ENCODE measurements around the gene KCTD13.

DNA sequence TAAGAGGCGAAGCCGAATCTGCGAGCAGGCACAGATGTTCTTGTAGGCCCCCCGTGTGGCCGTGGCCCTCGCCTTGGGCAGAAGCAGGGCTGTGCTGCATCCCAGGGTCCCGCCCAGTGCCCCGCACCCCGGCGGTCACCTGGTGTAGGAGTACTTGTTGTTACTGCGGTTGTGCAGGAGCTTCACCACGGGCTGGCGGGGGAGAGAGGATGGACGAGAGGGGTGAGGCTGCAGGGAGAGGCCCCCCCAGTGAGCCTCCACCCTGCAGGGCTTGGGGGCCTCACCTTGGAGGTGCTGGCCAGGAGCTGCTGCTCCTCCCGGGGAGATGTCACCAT is 14.4 kb downstream of the KCTD13 start:
- no peak for TF ChIP-seq POLR2AphosphoS2 (conservative IDR thresholded peaks at IDR 0.05; ENCODE audit: low read length)
- TF ChIP-seq NPAS2 (CRISPR knock-in tag; IDR thresholded peaks at IDR 0.05; ENCODE audit: borderline replicate concordance), result no peak
- no peak for TF ChIP-seq MYC (IDR thresholded peaks at IDR 0.05; ENCODE audit: borderline replicate concordance, low read length)
- TF ChIP-seq, protein P1, sequence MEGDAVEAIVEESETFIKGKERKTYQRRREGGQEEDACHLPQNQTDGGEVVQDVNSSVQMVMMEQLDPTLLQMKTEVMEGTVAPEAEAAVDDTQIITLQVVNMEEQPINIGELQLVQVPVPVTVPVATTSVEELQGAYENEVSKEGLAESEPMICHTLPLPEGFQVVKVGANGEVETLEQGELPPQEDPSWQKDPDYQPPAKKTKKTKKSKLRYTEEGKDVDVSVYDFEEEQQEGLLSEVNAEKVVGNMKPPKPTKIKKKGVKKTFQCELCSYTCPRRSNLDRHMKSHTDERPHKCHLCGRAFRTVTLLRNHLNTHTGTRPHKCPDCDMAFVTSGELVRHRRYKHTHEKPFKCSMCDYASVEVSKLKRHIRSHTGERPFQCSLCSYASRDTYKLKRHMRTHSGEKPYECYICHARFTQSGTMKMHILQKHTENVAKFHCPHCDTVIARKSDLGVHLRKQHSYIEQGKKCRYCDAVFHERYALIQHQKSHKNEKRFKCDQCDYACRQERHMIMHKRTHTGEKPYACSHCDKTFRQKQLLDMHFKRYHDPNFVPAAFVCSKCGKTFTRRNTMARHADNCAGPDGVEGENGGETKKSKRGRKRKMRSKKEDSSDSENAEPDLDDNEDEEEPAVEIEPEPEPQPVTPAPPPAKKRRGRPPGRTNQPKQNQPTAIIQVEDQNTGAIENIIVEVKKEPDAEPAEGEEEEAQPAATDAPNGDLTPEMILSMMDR (IDR thresholded peaks at IDR 0.05), result no peak
- TF ChIP-seq NFE2L2 (conservative IDR thresholded peaks at IDR 0.05; ENCODE audit: low read length), result no peak
- TF ChIP-seq RAD21 (conservative IDR thresholded peaks at IDR 0.05 in 1 of 2, IDR thresholded peaks at IDR 0.05 in 1 of 2), result no peak
- TF ChIP-seq JUN (IDR thresholded peaks at IDR 0.05), result no peak
- TF ChIP-seq EHMT2 (IDR thresholded peaks at IDR 0.05; ENCODE audit: low read depth), result no peak
- no peak for TF ChIP-seq POLR2A (IDR thresholded peaks at IDR 0.05; ENCODE audit: low read length)
- no peak for TF ChIP-seq NR3C1 (IDR thresholded peaks at IDR 0.05)
- no peak for TF ChIP-seq EP300 (IDR thresholded peaks at IDR 0.05)
- TF ChIP-seq, protein P2, sequence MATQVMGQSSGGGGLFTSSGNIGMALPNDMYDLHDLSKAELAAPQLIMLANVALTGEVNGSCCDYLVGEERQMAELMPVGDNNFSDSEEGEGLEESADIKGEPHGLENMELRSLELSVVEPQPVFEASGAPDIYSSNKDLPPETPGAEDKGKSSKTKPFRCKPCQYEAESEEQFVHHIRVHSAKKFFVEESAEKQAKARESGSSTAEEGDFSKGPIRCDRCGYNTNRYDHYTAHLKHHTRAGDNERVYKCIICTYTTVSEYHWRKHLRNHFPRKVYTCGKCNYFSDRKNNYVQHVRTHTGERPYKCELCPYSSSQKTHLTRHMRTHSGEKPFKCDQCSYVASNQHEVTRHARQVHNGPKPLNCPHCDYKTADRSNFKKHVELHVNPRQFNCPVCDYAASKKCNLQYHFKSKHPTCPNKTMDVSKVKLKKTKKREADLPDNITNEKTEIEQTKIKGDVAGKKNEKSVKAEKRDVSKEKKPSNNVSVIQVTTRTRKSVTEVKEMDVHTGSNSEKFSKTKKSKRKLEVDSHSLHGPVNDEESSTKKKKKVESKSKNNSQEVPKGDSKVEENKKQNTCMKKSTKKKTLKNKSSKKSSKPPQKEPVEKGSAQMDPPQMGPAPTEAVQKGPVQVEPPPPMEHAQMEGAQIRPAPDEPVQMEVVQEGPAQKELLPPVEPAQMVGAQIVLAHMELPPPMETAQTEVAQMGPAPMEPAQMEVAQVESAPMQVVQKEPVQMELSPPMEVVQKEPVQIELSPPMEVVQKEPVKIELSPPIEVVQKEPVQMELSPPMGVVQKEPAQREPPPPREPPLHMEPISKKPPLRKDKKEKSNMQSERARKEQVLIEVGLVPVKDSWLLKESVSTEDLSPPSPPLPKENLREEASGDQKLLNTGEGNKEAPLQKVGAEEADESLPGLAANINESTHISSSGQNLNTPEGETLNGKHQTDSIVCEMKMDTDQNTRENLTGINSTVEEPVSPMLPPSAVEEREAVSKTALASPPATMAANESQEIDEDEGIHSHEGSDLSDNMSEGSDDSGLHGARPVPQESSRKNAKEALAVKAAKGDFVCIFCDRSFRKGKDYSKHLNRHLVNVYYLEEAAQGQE (IDR thresholded peaks at IDR 0.05), result no peak

Data from A549 (cell line).